NCI-H748 treated with DMSO at 0.1 percent for 48 hours (cell line): ENCODE measurements around the gene NR2E1.

ENCODE experiments used
- DNase-seq: peaks from one replicate; lab custom pipeline; 2025; lab: John Stamatoyannopoulos, UW

The NR2E1 gene

GRCh38 chr6:108165714-108166663, at the start of gene NR2E1:
NR2E1 (plus strand) TSS chr6:108166022; CDS start chr6:108166766, 744 bp downstream.
- peak; percentile 25 for DNase-seq

- DNase-seq: no peak
Observed at GRCh38 chr6:108116546-108117426, 49.0 kb upstream of the NR2E1 start.

DNA sequence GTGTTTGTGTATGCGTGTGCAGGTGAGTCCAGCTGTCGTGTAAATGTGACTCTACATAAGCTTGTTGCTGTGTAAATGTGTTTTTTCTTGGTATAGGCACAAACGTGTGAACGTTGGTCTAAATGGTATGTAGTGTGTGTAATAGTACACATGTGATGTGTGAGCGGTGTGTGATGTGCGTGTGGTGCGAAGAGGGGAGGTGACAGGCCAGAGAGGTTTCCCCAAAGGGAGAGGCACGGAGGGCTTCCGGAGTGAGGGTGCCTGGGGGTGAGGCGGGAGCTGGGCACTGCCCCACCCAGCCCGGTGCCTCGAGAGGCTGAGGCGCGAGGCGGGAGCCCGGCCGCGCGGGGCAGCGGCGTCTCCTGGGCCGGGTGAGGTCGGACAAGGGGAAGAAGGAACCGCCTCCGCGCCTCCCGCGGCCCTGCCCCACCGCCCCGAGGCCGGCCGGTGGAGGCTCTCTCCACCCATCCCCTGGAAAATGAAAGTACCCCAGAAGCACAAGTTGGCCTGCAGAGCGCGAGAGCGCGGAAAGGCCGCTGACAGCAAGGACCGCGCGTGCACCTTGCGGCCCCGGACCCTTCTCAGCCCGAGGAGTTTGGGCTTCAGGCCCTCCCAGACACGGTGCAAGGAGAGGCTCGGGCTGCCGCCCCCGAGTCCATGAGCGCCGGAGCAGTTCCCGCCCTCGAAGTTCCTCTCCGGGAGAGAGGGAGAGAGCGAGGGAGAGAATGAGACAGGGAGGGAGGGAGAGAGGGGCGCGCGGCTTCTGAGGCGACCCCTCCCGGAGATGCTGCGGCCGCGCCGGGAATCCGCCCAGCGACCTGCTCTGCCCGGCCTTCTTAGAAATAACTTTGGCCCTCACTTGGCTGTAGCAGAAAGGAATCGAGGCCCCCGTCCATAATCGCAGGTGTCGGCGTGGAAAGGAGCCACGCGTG, 48.1 kb upstream of the NR2E1 start:
- no peak for DNase-seq

- DNase-seq: no peak
Observed at GRCh38 chr6:108118359-108118724, 47.5 kb upstream of the NR2E1 start.

DNA sequence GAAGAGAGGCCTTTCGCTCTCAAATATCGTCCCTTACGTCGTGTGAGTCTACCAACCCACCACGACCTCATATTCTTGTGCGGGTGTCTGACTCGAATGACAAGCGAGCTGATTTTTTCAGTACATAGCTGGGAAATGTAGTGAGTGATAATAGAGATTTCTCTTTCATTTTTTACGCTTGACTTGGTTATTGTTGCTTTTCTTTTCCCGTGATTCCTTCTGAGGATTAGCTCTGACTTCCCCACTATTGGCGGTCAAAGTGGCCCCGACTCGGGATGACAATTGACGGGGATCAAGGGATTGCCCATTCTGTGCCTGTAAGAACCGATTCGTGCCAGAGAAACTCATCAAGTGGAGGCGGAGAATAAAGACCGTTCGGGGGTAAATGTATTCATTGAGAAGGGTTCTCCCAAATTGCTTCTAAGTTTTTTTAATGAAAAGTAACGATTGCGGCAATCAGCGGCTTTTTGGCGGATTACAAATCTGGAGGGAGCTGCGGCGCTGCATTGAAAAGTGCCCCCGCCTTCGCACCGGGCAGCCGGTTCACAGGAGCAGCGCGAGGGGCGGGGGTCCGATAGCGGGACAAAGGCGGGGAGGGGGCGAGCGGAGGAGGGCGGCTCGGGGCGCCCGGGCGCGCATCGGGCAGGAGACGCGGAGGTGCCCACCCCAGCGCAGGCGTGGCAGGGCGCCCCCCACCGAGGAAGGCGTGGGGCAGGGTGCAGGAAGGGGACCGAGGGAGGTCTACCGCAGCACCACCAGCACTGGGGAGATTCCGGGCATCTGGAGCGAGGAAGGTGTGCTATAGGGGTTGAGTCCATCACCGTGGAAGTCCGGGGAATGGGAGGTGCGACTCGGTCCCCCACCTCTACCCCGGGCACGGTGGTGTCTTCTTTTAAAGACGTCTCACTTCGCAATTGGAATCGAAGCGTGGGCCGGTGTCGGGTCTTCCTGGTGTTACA, 46.7 kb upstream of the NR2E1 start:
- DNase-seq: no peak

GRCh38 chr6:108119769-108120141, 46.1 kb upstream of the NR2E1 start:
- DNase-seq: no peak

- DNase-seq: no peak
Observed at GRCh38 chr6:108120311-108120710, 45.5 kb upstream of the NR2E1 start.

- no peak for DNase-seq
Observed at GRCh38 chr6:108121612-108122011, 44.2 kb upstream of the NR2E1 start.

- no peak for DNase-seq
Observed at GRCh38 chr6:108123481-108123929, 42.3 kb upstream of the NR2E1 start.

- no peak for DNase-seq
Observed at GRCh38 chr6:108123946-108124345, 41.9 kb upstream of the NR2E1 start.

DNA sequence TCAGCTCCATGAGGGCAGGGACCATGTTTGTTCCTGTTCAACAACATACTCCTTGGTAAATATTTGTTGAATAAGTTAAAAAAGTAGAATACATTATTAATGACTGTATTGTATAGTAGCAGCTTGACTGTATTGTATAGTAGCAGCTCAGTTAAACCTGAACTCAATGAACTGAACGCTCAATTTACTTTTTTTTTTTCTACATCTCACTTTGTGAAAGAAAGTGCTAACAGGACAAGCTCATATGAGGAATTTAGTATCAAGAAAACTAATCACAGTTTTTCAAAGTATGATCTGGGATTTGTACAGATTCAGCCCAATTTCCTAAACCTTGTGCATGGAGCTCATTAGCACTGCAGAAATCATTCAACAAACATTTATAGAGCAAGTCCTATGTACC, 38.8 kb upstream of the NR2E1 start:
- no peak for DNase-seq

GRCh38 chr6:108127826-108128225, 38.0 kb upstream of the NR2E1 start:
- DNase-seq: peak; percentile 26

DNA sequence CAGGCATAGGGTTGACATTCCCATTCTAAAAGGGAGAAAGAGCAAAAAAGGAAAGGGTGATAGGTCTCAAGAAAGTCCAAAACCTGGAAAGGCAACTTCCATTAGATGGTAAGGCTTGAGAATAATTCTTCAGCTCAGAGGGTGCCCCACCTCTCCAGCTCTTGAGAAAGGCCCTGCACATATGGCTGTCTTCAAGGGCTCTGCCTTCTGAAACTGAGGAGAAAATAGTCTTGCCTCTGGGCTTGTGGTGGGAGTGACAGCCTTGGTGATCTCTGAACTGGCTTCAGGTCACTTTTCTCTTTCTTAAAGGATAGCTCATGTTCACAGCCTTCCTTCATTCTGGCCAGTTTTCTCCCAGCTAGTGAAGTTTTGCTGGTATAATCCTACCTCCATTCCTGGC, 35.6 kb upstream of the NR2E1 start:
- DNase-seq: no peak

GRCh38 chr6:108132863-108133262, 33.0 kb upstream of the NR2E1 start:
- no peak for DNase-seq

DNA sequence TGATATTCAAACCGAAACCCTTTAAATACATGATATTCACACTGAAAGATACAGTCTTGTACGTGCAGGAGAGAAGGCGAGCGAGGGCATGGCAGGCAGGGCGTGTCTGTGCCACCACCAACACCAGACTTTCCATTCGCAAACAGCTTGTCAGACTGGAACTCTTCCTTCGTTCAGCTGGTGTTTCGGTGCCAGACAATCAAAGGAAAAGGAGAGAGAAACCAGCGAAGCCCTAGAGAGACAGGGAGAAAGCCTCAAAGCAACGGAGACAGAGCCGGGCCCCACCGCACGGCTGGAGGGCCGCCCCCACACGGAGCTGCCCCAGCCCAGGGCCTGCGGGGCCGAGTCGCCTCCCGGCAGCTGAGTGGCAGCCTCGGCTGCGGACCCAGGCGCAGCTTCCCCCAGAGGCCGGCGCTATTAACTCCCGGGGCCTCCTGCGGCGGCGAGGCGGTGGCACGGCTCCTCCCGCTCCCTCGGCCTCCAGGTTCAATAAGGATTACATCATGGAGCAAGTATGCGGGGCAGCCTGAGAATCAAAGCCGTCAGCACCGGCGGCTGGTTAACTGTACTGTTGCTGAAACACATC, 32.1 kb upstream of the NR2E1 start:
- peak; percentile 74 for DNase-seq

- no peak for DNase-seq
Observed at GRCh38 chr6:108134213-108134970, 31.4 kb upstream of the NR2E1 start.

- DNase-seq: no peak
Observed at GRCh38 chr6:108142240-108142639, 23.6 kb upstream of the NR2E1 start.

DNA sequence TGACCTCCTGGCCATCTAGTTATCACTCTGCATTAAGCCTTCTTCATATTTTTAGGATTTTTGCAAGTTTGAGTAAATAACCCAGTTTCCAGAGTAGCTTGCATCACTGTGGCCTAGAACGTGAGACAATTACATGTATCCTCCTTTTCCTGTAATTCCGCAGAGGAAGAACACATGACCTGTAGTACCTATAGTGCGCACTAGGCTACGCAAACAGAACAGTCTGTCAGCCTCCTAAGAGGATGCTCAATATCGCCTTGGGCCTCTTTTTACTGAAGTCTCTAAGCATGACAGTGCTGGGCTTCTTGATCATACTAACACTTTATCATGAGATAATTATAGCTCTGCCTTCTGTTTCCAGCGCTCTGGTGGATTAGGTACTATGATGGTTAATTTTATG, 20.2 kb upstream of the NR2E1 start:
- DNase-seq: no peak

DNA sequence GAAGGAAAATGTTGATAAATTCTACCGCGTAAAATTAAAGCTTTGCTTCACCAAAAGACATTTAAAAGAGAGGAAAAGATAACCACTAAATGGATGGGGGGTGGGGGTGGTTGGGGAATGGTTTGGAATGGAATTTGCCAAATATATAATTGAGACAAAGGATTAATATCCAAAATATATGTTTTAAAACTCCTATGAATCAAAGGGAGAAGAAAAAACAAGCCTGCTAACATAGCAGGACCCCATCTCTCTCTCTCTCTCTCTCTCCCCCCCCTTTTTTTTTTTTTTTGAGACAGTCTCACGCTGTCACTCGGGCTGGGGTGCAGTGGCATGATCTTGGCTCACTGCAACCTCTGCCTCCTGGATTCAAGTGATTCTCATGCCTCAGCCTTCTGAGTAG, 13.4 kb upstream of the NR2E1 start:
- no peak for DNase-seq
